GM23338 (cell line): ENCODE results near the gene NAPA. TPM values are rescaled to one million over a fixed set of nuclear protein-coding genes. Genes with fewer than 3 reads are reported as not detected.

Source experiments
- ATAC-seq: fragments of 200-7000 bp; cut with Tn5 transposase; 3 replicates; pipeline ENCODE4 v1.9.1; 2020
- DNase-seq: peaks from one replicate; pipeline ENCODE4 v3.0.0-alpha.2; 2015; ENCODE audit warnings: low spot score
- H2AFZ ChIP-seq: fragments of 200-600 bp; sonication (generic); 2 replicates; pipeline ENCODE4 v1.8.0; 2016; ENCODE audit warnings: antibody characterized with exemption, mild to moderate bottlenecking, moderate library complexity
- H3F3A ChIP-seq: fragments of 200-600 bp; sonication (generic); replicated peaks from 2 replicates; pipeline ENCODE4 v1.8.0; 2017; ENCODE audit warnings: antibody characterized with exemption, mixed run types, low read depth
- H3K27ac ChIP-seq: fragments of 200-600 bp; sonication (generic); 2 replicates; pipeline ENCODE4 v1.6.1; 2016; ENCODE audit warnings: low read depth
- H3K27me3 ChIP-seq: fragments of 200-600 bp; sonication (generic); 2 replicates; pipeline ENCODE4 v1.8.0; 2016; ENCODE audit warnings: mild to moderate bottlenecking, mixed run types, moderate library complexity; ENCODE audit not compliant: insufficient read depth
- H3K36me3 ChIP-seq: fragments of 200-600 bp; sonication (generic); 2 replicates; pipeline ENCODE4 v1.8.0; 2016; ENCODE audit warnings: mild to moderate bottlenecking; ENCODE audit not compliant: insufficient read depth
- H3K4me1 ChIP-seq: fragments of 200-600 bp; sonication (generic); 2 replicates; pipeline ENCODE4 v1.8.0; 2016; ENCODE audit warnings: mild to moderate bottlenecking, moderate library complexity; ENCODE audit not compliant: insufficient read depth
- H3K4me2 ChIP-seq: fragments of 200-600 bp; sonication (generic); 2 replicates; pipeline ENCODE4 v1.7.1; 2017; ENCODE audit warnings: mixed run types
- H3K4me3 ChIP-seq: fragments of 200-600 bp; sonication (generic); 2 replicates; pipeline ENCODE4 v1.6.1; 2016; ENCODE audit warnings: mixed run types
- H3K79me2 ChIP-seq: fragments of 200-600 bp; sonication (generic); replicated peaks from 2 replicates; pipeline ENCODE4 v1.8.0; 2017; ENCODE audit warnings: mild to moderate bottlenecking; ENCODE audit not compliant: insufficient read depth
- H3K9me2 ChIP-seq: fragments of 200-600 bp; sonication (generic); 2 replicates; pipeline ENCODE4 v1.8.0; 2017; ENCODE audit not compliant: insufficient read depth
- H4K20me1 ChIP-seq: fragments of 200-600 bp; sonication (generic); replicated peaks from 2 replicates; pipeline ENCODE4 v1.8.0; 2017; ENCODE audit warnings: mild to moderate bottlenecking; ENCODE audit not compliant: insufficient read depth
- H3K27ac Mint-ChIP-seq: 2 replicates; pipeline ENCODE4 v1.8.0; 2020; ENCODE audit warnings: inconsistent platforms, mild to moderate bottlenecking, moderate library complexity, mixed read lengths
- H3K27me3 Mint-ChIP-seq: 3 replicates; pipeline ENCODE4 v1.8.0; 2022; ENCODE audit warnings: low read depth, mild to moderate bottlenecking, moderate library complexity, mixed read lengths, inconsistent platforms; ENCODE audit not compliant: insufficient read depth, poor library complexity
- H3K36me3 Mint-ChIP-seq: 3 replicates; pipeline ENCODE4 v1.8.0; 2021; ENCODE audit warnings: low read depth, mild to moderate bottlenecking, inconsistent platforms, moderate library complexity, mixed read lengths
- H3K4me1 Mint-ChIP-seq: 3 replicates; pipeline ENCODE4 v1.8.0; 2020; ENCODE audit warnings: mild to moderate bottlenecking, inconsistent platforms, mixed read lengths
- H3K4me3 Mint-ChIP-seq: 3 replicates; pipeline ENCODE4 v1.8.0; 2021; ENCODE audit warnings: moderate library complexity, mild to moderate bottlenecking, inconsistent platforms, mixed read lengths
- H3K9me3 Mint-ChIP-seq: 3 replicates; pipeline ENCODE4 v1.8.0; 2020; ENCODE audit warnings: moderate library complexity, mild to moderate bottlenecking, inconsistent platforms, mixed read lengths
- EZH2 ChIP-seq: fragments of 200-600 bp; sonication (generic); IDR thresholded peaks from one replicate; pipeline ENCODE4 v1.8.0; 2017; ENCODE audit warnings: antibody characterized with exemption, mild to moderate bottlenecking, low read depth; ENCODE audit not compliant: unreplicated experiment
- ZNF114 ChIP-seq: fragments of 250-450 bp; sonication (Bioruptor Pico); IDR thresholded peaks from 2 replicates; pipeline ENCODE4 v1.5.0; 2020; ENCODE audit warnings: mild to moderate bottlenecking, moderate library complexity
- ZNF331 ChIP-seq: fragments of 250-450 bp; sonication (Bioruptor Pico); IDR thresholded peaks from 2 replicates; pipeline ENCODE4 v1.5.0; 2020; ENCODE audit warnings: low read depth, mild to moderate bottlenecking, moderate library complexity
- polyA plus RNA-seq: library from polyadenylated mRNA; unstranded; fragments of >200 nt; fragmentation: Nextera tagmentation; extraction: Ambion mirVana; gene quantifications from 2 replicates; pipeline ENCODE4 v1.2.1, GENCODE V29; 2016
- total RNA-seq: library from RNA; depleted of rRNA; stranded (reverse); fragments of >200 nt; shearing (Covaris generic); gene quantifications from 2 replicates; pipeline ENCODE4 v1.2.3, GENCODE V29; 2014
- TF ChIP-seq, protein P1 (sequence below): fragments of 250-450 bp; sonication (Bioruptor Pico); IDR thresholded peaks from 2 replicates; pipeline ENCODE4 v1.5.0; 2020; ENCODE audit warnings: mild to moderate bottlenecking, moderate library complexity
- TF ChIP-seq, protein P2 (sequence below): IDR thresholded peaks from one replicate; pipeline ENCODE4 v1.6.1; 2018; ENCODE audit warnings: antibody characterized with exemption; ENCODE audit not compliant: unreplicated experiment

NAPA gene
- total and polyA plus RNA-seq, 2 experiments from 2014 or later: 52.0 to 72.1 TPM

DNA sequence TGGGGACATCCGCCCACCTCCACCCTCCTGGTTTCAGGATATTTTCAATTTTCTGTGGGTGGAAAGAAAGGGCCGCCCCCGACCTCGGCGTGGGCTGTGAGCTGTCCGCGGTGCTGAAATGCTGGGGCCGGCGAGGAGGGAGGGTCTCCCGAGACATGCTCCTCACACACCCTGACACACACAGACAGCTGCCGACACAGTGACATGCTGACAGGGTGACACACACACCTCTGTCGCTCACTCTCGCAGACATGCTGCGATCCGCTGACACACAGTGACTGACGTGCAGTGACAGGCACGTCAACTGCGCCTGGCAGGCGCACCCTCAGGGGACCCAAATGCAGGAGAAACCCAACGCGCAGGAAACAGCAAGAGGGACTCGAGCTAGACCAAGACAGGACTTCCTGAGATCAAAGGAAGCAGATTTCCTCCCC lies 70.5 kb downstream of the NAPA start:
- peak overlapping the region; percentile 31; the same call in 1 of the 3 replicates for H3K4me3 Mint-ChIP-seq
- no peaks in the 10 kb centered on the region; the same call in 2 of the 3 replicates for H3K9me3 Mint-ChIP-seq

DNA sequence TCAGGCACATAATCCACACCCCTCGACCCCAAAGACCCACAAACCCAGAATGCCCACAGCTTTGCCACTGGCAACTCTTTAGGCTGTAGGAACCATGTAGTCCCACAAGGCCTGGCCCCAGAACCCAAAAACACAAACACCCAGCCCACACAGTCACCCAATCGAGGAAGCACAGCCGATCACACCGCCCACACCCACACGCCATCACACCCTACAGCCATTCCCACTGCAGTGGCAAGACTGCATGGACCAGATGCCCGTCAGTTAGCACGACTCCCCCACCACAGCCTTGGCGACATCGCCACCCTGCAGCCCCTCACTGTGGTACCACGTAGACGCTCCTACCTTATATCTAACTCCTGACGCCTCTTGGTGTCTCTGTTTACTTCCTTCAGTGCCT lies 71.5 kb downstream of the NAPA start:
- no peak for ATAC-seq
- H3K4me1 Mint-ChIP-seq: peaks cover 23% of the 10 kb centered on the region
- no peak for TF ChIP-seq EZH2
- TF ChIP-seq, protein P1, sequence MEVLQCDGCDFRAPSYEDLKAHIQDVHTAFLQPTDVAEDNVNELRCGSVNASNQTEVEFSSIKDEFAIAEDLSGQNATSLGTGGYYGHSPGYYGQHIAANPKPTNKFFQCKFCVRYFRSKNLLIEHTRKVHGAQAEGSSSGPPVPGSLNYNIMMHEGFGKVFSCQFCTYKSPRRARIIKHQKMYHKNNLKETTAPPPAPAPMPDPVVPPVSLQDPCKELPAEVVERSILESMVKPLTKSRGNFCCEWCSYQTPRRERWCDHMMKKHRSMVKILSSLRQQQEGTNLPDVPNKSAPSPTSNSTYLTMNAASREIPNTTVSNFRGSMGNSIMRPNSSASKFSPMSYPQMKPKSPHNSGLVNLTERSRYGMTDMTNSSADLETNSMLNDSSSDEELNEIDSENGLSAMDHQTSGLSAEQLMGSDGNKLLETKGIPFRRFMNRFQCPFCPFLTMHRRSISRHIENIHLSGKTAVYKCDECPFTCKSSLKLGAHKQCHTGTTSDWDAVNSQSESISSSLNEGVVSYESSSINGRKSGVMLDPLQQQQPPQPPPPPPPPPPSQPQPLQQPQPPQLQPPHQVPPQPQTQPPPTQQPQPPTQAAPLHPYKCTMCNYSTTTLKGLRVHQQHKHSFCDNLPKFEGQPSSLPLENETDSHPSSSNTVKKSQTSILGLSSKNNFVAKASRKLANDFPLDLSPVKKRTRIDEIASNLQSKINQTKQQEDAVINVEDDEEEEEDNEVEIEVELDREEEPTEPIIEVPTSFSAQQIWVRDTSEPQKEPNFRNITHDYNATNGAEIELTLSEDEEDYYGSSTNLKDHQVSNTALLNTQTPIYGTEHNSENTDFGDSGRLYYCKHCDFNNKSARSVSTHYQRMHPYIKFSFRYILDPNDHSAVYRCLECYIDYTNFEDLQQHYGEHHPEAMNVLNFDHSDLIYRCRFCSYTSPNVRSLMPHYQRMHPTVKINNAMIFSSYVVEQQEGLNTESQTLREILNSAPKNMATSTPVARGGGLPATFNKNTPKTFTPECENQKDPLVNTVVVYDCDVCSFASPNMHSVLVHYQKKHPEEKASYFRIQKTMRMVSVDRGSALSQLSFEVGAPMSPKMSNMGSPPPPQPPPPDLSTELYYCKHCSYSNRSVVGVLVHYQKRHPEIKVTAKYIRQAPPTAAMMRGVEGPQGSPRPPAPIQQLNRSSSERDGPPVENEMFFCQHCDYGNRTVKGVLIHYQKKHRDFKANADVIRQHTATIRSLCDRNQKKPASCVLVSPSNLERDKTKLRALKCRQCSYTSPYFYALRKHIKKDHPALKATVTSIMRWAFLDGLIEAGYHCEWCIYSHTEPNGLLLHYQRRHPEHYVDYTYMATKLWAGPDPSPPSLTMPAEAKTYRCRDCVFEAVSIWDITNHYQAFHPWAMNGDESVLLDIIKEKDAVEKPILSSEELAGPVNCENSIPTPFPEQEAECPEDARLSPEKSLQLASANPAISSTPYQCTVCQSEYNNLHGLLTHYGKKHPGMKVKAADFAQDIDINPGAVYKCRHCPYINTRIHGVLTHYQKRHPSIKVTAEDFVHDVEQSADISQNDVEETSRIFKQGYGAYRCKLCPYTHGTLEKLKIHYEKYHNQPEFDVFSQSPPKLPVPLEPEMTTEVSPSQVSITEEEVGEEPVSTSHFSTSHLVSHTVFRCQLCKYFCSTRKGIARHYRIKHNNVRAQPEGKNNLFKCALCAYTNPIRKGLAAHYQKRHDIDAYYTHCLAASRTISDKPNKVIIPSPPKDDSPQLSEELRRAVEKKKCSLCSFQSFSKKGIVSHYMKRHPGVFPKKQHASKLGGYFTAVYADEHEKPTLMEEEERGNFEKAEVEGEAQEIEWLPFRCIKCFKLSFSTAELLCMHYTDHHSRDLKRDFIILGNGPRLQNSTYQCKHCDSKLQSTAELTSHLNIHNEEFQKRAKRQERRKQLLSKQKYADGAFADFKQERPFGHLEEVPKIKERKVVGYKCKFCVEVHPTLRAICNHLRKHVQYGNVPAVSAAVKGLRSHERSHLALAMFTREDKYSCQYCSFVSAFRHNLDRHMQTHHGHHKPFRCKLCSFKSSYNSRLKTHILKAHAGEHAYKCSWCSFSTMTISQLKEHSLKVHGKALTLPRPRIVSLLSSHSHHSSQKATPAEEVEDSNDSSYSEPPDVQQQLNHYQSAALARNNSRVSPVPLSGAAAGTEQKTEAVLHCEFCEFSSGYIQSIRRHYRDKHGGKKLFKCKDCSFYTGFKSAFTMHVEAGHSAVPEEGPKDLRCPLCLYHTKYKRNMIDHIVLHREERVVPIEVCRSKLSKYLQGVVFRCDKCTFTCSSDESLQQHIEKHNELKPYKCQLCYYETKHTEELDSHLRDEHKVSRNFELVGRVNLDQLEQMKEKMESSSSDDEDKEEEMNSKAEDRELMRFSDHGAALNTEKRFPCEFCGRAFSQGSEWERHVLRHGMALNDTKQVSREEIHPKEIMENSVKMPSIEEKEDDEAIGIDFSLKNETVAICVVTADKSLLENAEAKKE (CRISPR knock-in tag): no peak
- no peak for TF ChIP-seq ZNF331 (CRISPR knock-in tag)
- TF ChIP-seq, protein P2, sequence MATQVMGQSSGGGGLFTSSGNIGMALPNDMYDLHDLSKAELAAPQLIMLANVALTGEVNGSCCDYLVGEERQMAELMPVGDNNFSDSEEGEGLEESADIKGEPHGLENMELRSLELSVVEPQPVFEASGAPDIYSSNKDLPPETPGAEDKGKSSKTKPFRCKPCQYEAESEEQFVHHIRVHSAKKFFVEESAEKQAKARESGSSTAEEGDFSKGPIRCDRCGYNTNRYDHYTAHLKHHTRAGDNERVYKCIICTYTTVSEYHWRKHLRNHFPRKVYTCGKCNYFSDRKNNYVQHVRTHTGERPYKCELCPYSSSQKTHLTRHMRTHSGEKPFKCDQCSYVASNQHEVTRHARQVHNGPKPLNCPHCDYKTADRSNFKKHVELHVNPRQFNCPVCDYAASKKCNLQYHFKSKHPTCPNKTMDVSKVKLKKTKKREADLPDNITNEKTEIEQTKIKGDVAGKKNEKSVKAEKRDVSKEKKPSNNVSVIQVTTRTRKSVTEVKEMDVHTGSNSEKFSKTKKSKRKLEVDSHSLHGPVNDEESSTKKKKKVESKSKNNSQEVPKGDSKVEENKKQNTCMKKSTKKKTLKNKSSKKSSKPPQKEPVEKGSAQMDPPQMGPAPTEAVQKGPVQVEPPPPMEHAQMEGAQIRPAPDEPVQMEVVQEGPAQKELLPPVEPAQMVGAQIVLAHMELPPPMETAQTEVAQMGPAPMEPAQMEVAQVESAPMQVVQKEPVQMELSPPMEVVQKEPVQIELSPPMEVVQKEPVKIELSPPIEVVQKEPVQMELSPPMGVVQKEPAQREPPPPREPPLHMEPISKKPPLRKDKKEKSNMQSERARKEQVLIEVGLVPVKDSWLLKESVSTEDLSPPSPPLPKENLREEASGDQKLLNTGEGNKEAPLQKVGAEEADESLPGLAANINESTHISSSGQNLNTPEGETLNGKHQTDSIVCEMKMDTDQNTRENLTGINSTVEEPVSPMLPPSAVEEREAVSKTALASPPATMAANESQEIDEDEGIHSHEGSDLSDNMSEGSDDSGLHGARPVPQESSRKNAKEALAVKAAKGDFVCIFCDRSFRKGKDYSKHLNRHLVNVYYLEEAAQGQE: no peak

More for the DNA sequence above, 70.5 kb downstream of the NAPA start:
- no peak overlapping the region for H3K4me3 ChIP-seq
- H3F3A ChIP-seq: peaks cover 24% of the 10 kb centered on the region; the same call in 1 of the 2 replicates
- H4K20me1 ChIP-seq: peaks cover 6% of the 10 kb centered on the region
- H3K36me3 Mint-ChIP-seq: no peaks in the 10 kb centered on the region; the same call in 2 of the 3 replicates
- peaks cover 23% of the 10 kb centered on the region for H3K27me3 ChIP-seq
- TF ChIP-seq, protein P2: peak; percentile 97
- no peak for TF ChIP-seq ZNF114 (CRISPR knock-in tag)
- H3K79me2 ChIP-seq: no peaks in the 10 kb centered on the region
- peaks cover 21% of the 10 kb centered on the region for H3K4me1 ChIP-seq
- no peak overlapping the region for H3K27ac Mint-ChIP-seq
- peak; percentile 76 for DNase-seq
- no peaks in the 10 kb centered on the region for H3K9me2 ChIP-seq
- H3K27ac ChIP-seq: no peak overlapping the region
- H3K36me3 ChIP-seq: no peaks in the 10 kb centered on the region
- H3K4me1 Mint-ChIP-seq: peaks cover 30% of the 10 kb centered on the region
- no peak overlapping the region for H2AFZ ChIP-seq
- H3K4me2 ChIP-seq: no peak overlapping the region
- ATAC-seq: no peak; the same call in 2 of the 3 replicates
- H3K27me3 Mint-ChIP-seq: peaks cover 34% of the 10 kb centered on the region

More for the DNA sequence above, 71.5 kb downstream of the NAPA start:
- H3K4me3 ChIP-seq: no peak overlapping the region
- Mint-ChIP-seq H3K36me3 (no peaks in the 10 kb centered on the region; the same call in 2 of the 3 replicates), H3K27me3 (peaks cover 33% of the 10 kb centered on the region), H3K9me3 (no peaks in the 10 kb centered on the region; the same call in 2 of the 3 replicates), H3K4me3 (no peak overlapping the region), H3K27ac (no peak overlapping the region)
- no peak overlapping the region for H3K4me2 ChIP-seq
- H3K27ac ChIP-seq: no peak overlapping the region
- H3K79me2 ChIP-seq: no peaks in the 10 kb centered on the region
- DNase-seq: no peak
- no peaks in the 10 kb centered on the region for H3K9me2 ChIP-seq
- H3F3A ChIP-seq: peaks cover 18% of the 10 kb centered on the region; the same call in 1 of the 2 replicates
- H2AFZ ChIP-seq: no peak overlapping the region
- peaks cover 11% of the 10 kb centered on the region for H3K4me1 ChIP-seq
- peaks cover 17% of the 10 kb centered on the region for H3K27me3 ChIP-seq
- H4K20me1 ChIP-seq: peaks cover 6% of the 10 kb centered on the region
- H3K36me3 ChIP-seq: no peaks in the 10 kb centered on the region
